Kidney (tissue), 14 donors: ENCODE results near the gene TENM4. TPM values are rescaled to one million over a fixed set of nuclear protein-coding genes. Genes with fewer than 3 reads are reported as not detected.

Experiments used
- DNase-seq, 5 donors: peaks; one replicate each; pipeline ENCODE4 v3.0.0-alpha.2; 2013 to 2020
- FAIRE-seq: peaks from 2 replicates; lab custom pipeline; 2012; peaks lifted over from hg19 to GRCh38; lab: Jason Lieb, UNC
- H3K27ac ChIP-seq, 2 donors: one replicate each; pipeline ENCODE4 v1.7.0; 2013; ENCODE audit warnings: low read depth in 2 of 2, low read length in 2 of 2, inconsistent platforms in 1 of 2
- H3K27me3 ChIP-seq: one replicate; pipeline ENCODE4 v1.7.1; 2013; ENCODE audit warnings: low read length, inconsistent platforms; ENCODE audit not compliant: control insufficient read depth, insufficient read depth
- H3K36me3 ChIP-seq, 3 donors: one replicate each; pipeline versions ENCODE4 v1.7.0 to v1.7.1; 2013; ENCODE audit warnings: low read length in 3 of 3, control low read depth in 1 of 3, inconsistent platforms in 1 of 3; ENCODE audit not compliant: insufficient read depth in 3 of 3, control insufficient read depth in 2 of 3
- H3K4me1 ChIP-seq, 3 donors: one replicate each; pipeline versions ENCODE4 v1.7.0 to v1.7.1; 2013; ENCODE audit warnings: low read length in 3 of 3, inconsistent platforms in 1 of 3, low read depth in 1 of 3; ENCODE audit not compliant: control insufficient read depth in 2 of 3, insufficient read depth in 2 of 3
- H3K4me3 ChIP-seq, 3 donors: one replicate each; pipeline versions ENCODE4 v1.7.0 to v1.8.1; 2013; ENCODE audit warnings: low read length in 3 of 3, control low read depth in 1 of 3, inconsistent platforms in 1 of 3
- H3K9ac ChIP-seq, 3 donors: one replicate each; pipeline versions ENCODE4 v1.7.0 to v1.7.1; 2013; ENCODE audit warnings: low read length in 3 of 3, control low read depth in 1 of 3, inconsistent platforms in 1 of 3
- H3K9me3 ChIP-seq, 3 donors: one replicate each; pipeline versions ENCODE4 v1.7.0 to v1.7.1; 2013; ENCODE audit warnings: low read length in 3 of 3, control low read depth in 1 of 3, inconsistent platforms in 1 of 3; ENCODE audit not compliant: control insufficient read depth in 2 of 3, insufficient read depth in 1 of 3
- intact Hi-C: fragments of 100-400 bp; cut with DNase I; formaldehyde crosslinking; loops from one replicate; pipeline ENCODE4 v1.11.1; 2022
- polyA plus RNA-seq: library from polyadenylated mRNA; stranded (reverse); fragments of 350-450 nt; fragmentation: Illumina TruSeq; extraction: RNeasy Lipid Tissue Mini Kit (QIAGEN cat#74804); gene quantifications from one replicate; pipeline ENCODE4 v1.2.3, GENCODE V29; 2014; ENCODE audit warnings: low read depth, low replicate concordance; ENCODE audit not compliant: insufficient read depth
- total RNA-seq: library from RNA; stranded (reverse); fragmentation: NEBNext Ultra II Directional; extraction: Animal tissue kit (Norgen Biotek cat#: 25700); gene quantifications from one replicate; pipeline ENCODE4 v1.2.1, GENCODE V29; 2021
- TF ChIP-seq, protein P1 (sequence below): IDR thresholded peaks from 3 replicates; pipeline ENCODE4 v1.5.1; 2012; ENCODE audit warnings: mild to moderate bottlenecking, moderate library complexity, borderline replicate concordance; ENCODE audit not compliant: insufficient read depth; ENCODE audit errors: extremely low read depth
- donor health status: control.
- donor health status: control.
- donor health status: control.
- donor health status: control.
- donor health status: control.
- donor health status: DM: yes; HTN: yes; CAD: no.
- donor health status: Normal renal cell carcinoma (clear cell type).

TENM4 gene
- total and polyA plus RNA-seq, 2 donors from 2014 or later: 0.34 to 31.0 TPM

DNA sequence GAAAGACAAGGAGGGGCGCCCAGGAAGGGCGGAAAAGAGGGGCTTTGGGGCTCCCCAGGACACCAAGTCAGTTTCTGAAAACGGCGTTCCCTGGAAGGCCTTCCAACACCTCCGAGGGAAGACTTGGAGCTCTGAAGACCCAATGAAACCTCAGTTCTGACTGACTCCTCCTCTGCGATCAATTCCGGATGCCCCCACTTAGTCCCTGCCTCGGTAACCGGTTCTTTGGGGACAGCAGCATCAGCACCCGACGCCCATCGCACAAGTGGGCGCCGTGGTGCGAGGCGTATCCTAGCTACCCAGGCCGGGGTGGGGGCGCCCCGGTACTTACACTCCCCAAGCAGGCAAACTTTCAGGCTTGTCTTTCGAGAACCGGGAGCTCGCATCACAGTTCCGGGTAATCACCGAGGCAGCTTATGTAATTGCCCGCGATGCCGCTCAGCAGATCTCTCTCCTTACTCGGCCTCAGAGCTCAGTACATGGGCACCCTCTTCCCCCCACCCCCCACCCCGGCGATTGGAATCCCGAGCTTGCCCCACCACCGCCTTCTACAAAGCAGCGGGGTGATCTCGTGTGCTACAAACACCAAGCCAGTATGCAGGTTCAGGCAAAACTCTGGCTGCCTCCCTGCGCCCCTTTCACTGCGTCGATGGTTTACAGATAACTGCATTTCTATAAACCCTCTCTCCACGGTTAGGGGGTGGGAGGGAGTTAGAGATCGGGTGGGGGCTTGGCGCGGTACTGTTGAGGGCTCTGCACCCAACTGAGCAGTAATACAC is 2.0 kb downstream of the TENM4 start:
- DNase-seq: peak in 4 of 5 donors; percentile 36 to 69 (median 44)
- Histone ChIP-seq H3K4me3 (peak overlapping the region in 2 of 3 donors; percentile 46 to 60), H3K27ac (no peak overlapping the region), H3K9me3 (peaks cover 0 to 3% (median 0%) of the 10 kb centered on the region in 3 donors), H3K27me3 (peaks cover 3% of the 10 kb centered on the region), H3K36me3 (no peaks in the 10 kb centered on the region), H3K9ac (peak overlapping the region in 1 of 3 donors; percentile 53), H3K4me1 (peaks cover 0 to 20% (median 4%) of the 10 kb centered on the region in 3 donors)
- intact Hi-C loops: no loop called here
- TF ChIP-seq, protein P1, sequence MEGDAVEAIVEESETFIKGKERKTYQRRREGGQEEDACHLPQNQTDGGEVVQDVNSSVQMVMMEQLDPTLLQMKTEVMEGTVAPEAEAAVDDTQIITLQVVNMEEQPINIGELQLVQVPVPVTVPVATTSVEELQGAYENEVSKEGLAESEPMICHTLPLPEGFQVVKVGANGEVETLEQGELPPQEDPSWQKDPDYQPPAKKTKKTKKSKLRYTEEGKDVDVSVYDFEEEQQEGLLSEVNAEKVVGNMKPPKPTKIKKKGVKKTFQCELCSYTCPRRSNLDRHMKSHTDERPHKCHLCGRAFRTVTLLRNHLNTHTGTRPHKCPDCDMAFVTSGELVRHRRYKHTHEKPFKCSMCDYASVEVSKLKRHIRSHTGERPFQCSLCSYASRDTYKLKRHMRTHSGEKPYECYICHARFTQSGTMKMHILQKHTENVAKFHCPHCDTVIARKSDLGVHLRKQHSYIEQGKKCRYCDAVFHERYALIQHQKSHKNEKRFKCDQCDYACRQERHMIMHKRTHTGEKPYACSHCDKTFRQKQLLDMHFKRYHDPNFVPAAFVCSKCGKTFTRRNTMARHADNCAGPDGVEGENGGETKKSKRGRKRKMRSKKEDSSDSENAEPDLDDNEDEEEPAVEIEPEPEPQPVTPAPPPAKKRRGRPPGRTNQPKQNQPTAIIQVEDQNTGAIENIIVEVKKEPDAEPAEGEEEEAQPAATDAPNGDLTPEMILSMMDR: no peak
- FAIRE-seq: no peak

DNA sequence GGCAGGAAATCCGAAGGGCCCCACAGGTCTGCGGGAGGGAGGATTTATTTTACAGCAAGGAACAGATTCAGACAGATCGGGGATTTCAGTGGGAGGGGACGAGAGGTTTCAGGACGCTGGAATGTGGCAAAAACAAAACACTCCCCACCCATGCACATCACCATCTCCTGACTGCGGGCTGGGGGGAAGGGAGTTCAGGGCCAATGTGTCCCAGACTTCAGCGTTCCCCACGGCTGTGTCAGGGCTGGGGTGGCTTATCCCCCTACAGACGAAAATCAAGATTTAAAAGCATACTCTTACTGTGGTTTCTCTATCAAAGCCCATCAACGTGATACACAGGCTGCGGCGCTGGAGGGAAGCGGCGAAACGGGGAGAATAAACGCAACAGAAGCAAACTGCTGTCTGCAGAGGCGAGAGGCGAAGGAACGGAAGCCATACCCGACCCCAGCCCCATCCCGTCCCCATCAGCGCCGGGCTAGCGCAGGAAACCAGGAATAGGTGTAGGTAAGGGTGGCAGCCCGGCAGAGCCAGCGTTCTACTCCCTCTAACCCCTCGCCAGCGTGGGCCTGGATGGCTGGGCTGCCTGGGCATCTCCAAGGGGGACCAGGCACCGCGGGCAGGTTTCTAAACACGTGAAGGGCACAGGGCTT is 2.7 kb downstream of the TENM4 start:
- DNase-seq: peak in 2 of 5 donors; percentile 66 to 78
- Histone ChIP-seq H3K27me3 (peaks cover 3% of the 10 kb centered on the region), H3K27ac (peak overlapping the region in 1 of 2 donors; percentile 17)

DNA sequence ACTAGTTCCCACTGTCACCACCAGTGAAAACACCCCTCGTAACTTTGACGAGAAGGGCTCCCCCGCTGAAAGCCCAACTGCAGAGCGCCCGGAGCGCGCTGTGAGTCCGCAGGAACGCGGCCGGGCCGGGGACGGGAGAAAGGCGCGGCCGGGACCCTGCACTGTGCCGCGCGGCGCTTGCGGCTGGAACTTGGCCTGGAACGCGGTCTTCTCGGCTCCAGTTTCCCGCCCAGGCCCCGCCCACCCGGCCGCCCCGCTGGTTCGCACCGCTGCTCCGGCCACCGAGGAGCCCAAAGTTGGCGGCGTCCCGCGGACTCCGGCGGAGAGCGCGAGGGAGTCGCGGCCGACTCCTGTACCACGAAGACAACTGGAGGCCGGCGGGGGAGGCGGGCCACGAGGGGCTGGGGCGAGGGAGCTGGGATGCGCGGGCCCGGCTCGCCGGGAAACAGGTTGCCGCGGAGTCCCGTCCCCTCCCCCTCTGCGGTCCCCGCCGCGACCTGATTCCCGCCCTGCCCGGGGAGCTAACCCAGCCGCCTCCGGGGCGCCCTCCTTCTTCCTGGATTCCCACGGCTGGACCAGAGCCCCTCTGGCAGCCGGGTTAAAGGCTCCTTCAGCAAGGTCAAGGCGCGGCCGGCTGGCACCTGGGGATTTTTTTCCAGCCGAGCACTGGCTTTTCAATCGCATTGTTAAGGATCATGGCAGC is 3.4 kb downstream of the TENM4 start:
- Histone ChIP-seq H3K27me3 (peaks cover 3% of the 10 kb centered on the region), H3K9ac (peak overlapping the region in 2 of 3 donors; percentile 7 to 53), H3K27ac (no peak overlapping the region), H3K9me3 (no peaks in the 10 kb centered on the region), H3K4me3 (peak overlapping the region; percentile 3 to 53 (median 46)), H3K4me1 (peaks cover 0 to 20% (median 4%) of the 10 kb centered on the region in 3 donors), H3K36me3 (no peaks in the 10 kb centered on the region)
- FAIRE-seq (no peak), DNase-seq (peak; percentile 88 to 92 (median 89))
- intact Hi-C loops: no loop called here
- TF ChIP-seq, protein P1: no peak

More for the DNA sequence above, 2.7 kb downstream of the TENM4 start:
- FAIRE-seq: no peak
- TF ChIP-seq, protein P1: no peak
- Histone ChIP-seq H3K4me1 (peaks cover 0 to 20% (median 4%) of the 10 kb centered on the region in 3 donors), H3K9ac (peak overlapping the region in 2 of 3 donors; percentile 7 to 53), H3K9me3 (peaks cover 0 to 3% (median 0%) of the 10 kb centered on the region in 3 donors), H3K36me3 (no peaks in the 10 kb centered on the region), H3K4me3 (peak overlapping the region; percentile 3 to 53 (median 46))
- intact Hi-C loops: no loop called here
